ENCODE results near the gene SFXN3. TPM values are rescaled to one million over a fixed set of nuclear protein-coding genes. Genes with fewer than 3 reads are reported as not detected.
A peak's percentile ranks its signal among the peaks of the same experiment; 100 is the strongest.

Gene SFXN3
- total and polyA plus RNA-seq, 2 of the 13 experiments (the other 11 are each of a cell fraction or from before 2014, with no cell fraction given) = 16.8 to 71.5 TPM

DNA sequence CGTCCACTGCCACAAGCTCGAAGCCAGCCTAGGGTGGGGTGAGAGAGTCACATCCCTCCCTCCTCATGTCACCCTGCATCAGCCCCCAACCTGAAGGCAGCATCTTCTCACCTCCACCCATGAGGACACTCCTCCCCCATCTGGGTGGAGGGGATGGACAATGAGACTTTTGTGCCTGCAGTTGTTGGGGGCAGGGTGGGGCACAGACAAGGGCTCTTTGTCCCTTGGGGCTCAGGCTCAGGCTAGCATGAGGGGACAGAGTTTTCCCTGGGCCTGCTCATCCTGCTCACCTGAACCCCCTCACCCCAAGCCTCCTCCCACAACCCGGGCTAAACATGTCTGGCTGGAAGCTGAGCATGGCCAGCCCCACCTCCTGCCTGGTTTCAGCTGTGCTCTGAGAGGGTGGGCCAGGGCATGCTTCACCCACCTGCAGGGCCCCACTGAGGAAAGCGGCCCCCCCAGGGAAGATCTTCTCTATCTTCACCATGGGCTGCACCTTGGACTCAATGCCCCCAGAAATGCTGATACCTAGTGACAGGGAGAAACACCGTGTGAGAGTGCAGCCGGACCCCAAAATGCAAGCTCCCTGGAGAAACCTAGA is 22.1 kb upstream of the SFXN3 start (continued):
- TF ChIP-seq, protein P1, sequence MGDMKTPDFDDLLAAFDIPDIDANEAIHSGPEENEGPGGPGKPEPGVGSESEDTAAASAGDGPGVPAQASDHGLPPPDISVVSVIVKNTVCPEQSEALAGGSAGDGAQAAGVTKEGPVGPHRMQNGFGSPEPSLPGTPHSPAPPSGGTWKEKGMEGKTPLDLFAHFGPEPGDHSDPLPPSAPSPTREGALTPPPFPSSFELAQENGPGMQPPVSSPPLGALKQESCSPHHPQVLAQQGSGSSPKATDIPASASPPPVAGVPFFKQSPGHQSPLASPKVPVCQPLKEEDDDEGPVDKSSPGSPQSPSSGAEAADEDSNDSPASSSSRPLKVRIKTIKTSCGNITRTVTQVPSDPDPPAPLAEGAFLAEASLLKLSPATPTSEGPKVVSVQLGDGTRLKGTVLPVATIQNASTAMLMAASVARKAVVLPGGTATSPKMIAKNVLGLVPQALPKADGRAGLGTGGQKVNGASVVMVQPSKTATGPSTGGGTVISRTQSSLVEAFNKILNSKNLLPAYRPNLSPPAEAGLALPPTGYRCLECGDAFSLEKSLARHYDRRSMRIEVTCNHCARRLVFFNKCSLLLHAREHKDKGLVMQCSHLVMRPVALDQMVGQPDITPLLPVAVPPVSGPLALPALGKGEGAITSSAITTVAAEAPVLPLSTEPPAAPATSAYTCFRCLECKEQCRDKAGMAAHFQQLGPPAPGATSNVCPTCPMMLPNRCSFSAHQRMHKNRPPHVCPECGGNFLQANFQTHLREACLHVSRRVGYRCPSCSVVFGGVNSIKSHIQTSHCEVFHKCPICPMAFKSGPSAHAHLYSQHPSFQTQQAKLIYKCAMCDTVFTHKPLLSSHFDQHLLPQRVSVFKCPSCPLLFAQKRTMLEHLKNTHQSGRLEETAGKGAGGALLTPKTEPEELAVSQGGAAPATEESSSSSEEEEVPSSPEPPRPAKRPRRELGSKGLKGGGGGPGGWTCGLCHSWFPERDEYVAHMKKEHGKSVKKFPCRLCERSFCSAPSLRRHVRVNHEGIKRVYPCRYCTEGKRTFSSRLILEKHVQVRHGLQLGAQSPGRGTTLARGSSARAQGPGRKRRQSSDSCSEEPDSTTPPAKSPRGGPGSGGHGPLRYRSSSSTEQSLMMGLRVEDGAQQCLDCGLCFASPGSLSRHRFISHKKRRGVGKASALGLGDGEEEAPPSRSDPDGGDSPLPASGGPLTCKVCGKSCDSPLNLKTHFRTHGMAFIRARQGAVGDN (CRISPR knock-in tag; IDR thresholded peaks at IDR 0.05) = peak; percentile 80
- TF ChIP-seq, protein P2, sequence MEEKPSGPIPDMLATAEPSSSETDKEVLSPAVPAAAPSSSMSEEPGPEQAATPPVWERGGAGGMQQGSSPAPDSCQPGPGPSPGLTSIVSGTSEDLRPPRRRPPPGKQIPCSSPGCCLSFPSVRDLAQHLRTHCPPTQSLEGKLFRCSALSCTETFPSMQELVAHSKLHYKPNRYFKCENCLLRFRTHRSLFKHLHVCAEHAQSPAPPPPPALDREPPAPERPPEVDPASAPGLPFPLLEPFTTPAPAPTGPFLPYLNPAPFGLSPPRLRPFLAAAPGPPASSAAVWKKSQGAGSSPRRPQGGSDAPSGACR (CRISPR knock-in tag; IDR thresholded peaks at IDR 0.05) = no peak
- TF ChIP-seq PCBP1 (IDR thresholded peaks at IDR 0.05; ENCODE audit: borderline replicate concordance, low read depth, low read length) (peak; percentile 7; the same call in 1 of the 2 replicates), PRPF4 (IDR thresholded peaks at IDR 0.05; ENCODE audit: low read depth, low read length, poor library complexity, severe bottlenecking) (peak; percentile 91), HMG20B (CRISPR knock-in tag; conservative IDR thresholded peaks at IDR 0.05) (peak; percentile 72; the same call in 1 of the 2 replicates), TCF12 (IDR thresholded peaks at IDR 0.05) (no peak), TCF12 (CRISPR knock-in tag; IDR thresholded peaks at IDR 0.05) (no peak), FOXA3 (CRISPR knock-in tag; IDR thresholded peaks at IDR 0.05) (peak; percentile 12; the same call in 1 of the 2 replicates), HNF4A (CRISPR knock-in tag; IDR thresholded peaks at IDR 0.05) (peak; percentile 31), NONO (IDR thresholded peaks at IDR 0.05) (no peak), NONO (CRISPR knock-in tag; conservative IDR thresholded peaks at IDR 0.05) (0 out of 2 replicates have a peak, but pooled peaks have one; percentile 36), RFX1 (IDR thresholded peaks at IDR 0.05) (no peak), ZNF605 (CRISPR knock-in tag; IDR thresholded peaks at IDR 0.05) (0 out of 2 replicates have a peak, but pooled peaks have one; percentile 17), FIP1L1 (IDR thresholded peaks at IDR 0.05; ENCODE audit: borderline replicate concordance, insufficient read depth, low read depth, low read length) (no peak), ZNF781 (CRISPR knock-in tag; IDR thresholded peaks at IDR 0.05; ENCODE audit: borderline replicate concordance, not compliant biosample characterization) (no peak), SP5 (CRISPR knock-in tag; IDR thresholded peaks at IDR 0.05; ENCODE audit: borderline replicate concordance, low read depth) (peak; percentile 76; the same call in 1 of the 2 replicates), RXRB (CRISPR knock-in tag; IDR thresholded peaks at IDR 0.05; ENCODE audit: borderline replicate concordance) (peak; percentile 66; the same call in 1 of the 2 replicates), TBX2 (CRISPR knock-in tag; IDR thresholded peaks at IDR 0.05; ENCODE audit: borderline replicate concordance) (peak; percentile 91), KLF12 (CRISPR knock-in tag; IDR thresholded peaks at IDR 0.05; ENCODE audit: borderline replicate concordance) (no peak), MIXL1 (CRISPR knock-in tag; IDR thresholded peaks at IDR 0.05) (no peak), ZNF274 (CRISPR knock-in tag; IDR thresholded peaks at IDR 0.05) (0 out of 2 replicates have a peak, but pooled peaks have one; percentile 15), ZNF614 (CRISPR knock-in tag; IDR thresholded peaks at IDR 0.05; ENCODE audit: borderline replicate concordance) (peak; percentile 34; the same call in 1 of the 2 replicates), SOX6 (IDR thresholded peaks at IDR 0.05) (no peak), SOX6 (CRISPR knock-in tag; IDR thresholded peaks at IDR 0.05) (peak; percentile 90), RCOR2 (CRISPR knock-in tag; IDR thresholded peaks at IDR 0.05) (peak; percentile 47; the same call in 1 of the 2 replicates)
- TF ChIP-seq, protein P3, sequence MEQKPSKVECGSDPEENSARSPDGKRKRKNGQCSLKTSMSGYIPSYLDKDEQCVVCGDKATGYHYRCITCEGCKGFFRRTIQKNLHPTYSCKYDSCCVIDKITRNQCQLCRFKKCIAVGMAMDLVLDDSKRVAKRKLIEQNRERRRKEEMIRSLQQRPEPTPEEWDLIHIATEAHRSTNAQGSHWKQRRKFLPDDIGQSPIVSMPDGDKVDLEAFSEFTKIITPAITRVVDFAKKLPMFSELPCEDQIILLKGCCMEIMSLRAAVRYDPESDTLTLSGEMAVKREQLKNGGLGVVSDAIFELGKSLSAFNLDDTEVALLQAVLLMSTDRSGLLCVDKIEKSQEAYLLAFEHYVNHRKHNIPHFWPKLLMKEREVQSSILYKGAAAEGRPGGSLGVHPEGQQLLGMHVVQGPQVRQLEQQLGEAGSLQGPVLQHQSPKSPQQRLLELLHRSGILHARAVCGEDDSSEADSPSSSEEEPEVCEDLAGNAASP (CRISPR knock-in tag; IDR thresholded peaks at IDR 0.05; ENCODE audit: borderline replicate concordance) = peak; percentile 83; the same call in 1 of the 2 replicates
